Stimulated activated CD4-positive, alpha-beta T cell treated with anti-CD3 and anti-CD28 coated beads, TNF-alpha, amount 100 ng/mL, for 4 hours (primary cell): ENCODE results near the gene DPEP1.
"Not testable (repeated sequence)": the region's sequence is repeated elsewhere in the genome, so short reads cannot be mapped to it uniquely, and the experiment has no call there.

Source experiments
- DNase-seq, 3 experiments: peaks; one replicate each; pipeline ENCODE4 v3.0.0-alpha.2; 2020; ENCODE audit warnings: low read depth in 3 of 3

Gene DPEP1

GRCh38 chr16:89646270-89646669, 32.8 kb downstream of the DPEP1 start:
- no peak for DNase-seq

- no peak for DNase-seq
Observed at GRCh38 chr16:89646906-89647305, 33.5 kb downstream of the DPEP1 start.

- no peak for DNase-seq
Observed at GRCh38 chr16:89651584-89651983, 38.1 kb downstream of the DPEP1 start.

GRCh38 chr16:89653656-89654295, 40.3 kb downstream of the DPEP1 start:
- DNase-seq: no peak

- DNase-seq: no peak
Observed at GRCh38 chr16:89655062-89655643, 41.7 kb downstream of the DPEP1 start.

GRCh38 chr16:89656435-89657121, 43.1 kb downstream of the DPEP1 start:
- no peak for DNase-seq

- peak; percentile 85 to 89 (median 87) for DNase-seq
Observed at GRCh38 chr16:89657442-89658220, 44.2 kb downstream of the DPEP1 start, which contains the start of the genes CHMP1A and SPATA33. Gene CHMP1A (minus strand): TSS chr16:89657708. CDS start chr16:89657588, 120 bp downstream. Gene SPATA33 (plus strand): TSS chr16:89657836. CDS start chr16:89657912, 76 bp downstream.

GRCh38 chr16:89658221-89658879, 44.9 kb downstream of the DPEP1 start:
- DNase-seq: no peak

- no peak for DNase-seq
Observed at GRCh38 chr16:89660146-89660545, 46.7 kb downstream of the DPEP1 start.

GRCh38 chr16:89661215-89661614, 47.8 kb downstream of the DPEP1 start:
- no peak for DNase-seq

- DNase-seq: not testable (repeated sequence)
Observed at GRCh38 chr16:89664238-89664637, 50.8 kb downstream of the DPEP1 start.

- DNase-seq: not testable (repeated sequence)
Observed at GRCh38 chr16:89667000-89667399, 53.6 kb downstream of the DPEP1 start.

GRCh38 chr16:89667633-89668032, 54.2 kb downstream of the DPEP1 start:
- DNase-seq: no peak

GRCh38 chr16:89668790-89669158, 55.3 kb downstream of the DPEP1 start:
- no peak for DNase-seq

- no peak for DNase-seq
Observed at GRCh38 chr16:89669755-89670154, 56.3 kb downstream of the DPEP1 start.

GRCh38 chr16:89670496-89671431, 57.3 kb downstream of the DPEP1 start:
- DNase-seq: no peak

- DNase-seq: not testable (repeated sequence)
Observed at GRCh38 chr16:89671565-89671964, 58.1 kb downstream of the DPEP1 start.

GRCh38 chr16:89672177-89672941, 58.9 kb downstream of the DPEP1 start:
- no peak for DNase-seq

- no peak for DNase-seq
Observed at GRCh38 chr16:89678258-89678657, 64.8 kb downstream of the DPEP1 start.

- DNase-seq: no peak
Observed at GRCh38 chr16:89685916-89686315, 72.5 kb downstream of the DPEP1 start.
